ENCODE results near the gene TMOD4.
"Not testable (repeated sequence)": the region's sequence is repeated elsewhere in the genome, so short reads cannot be mapped to it uniquely, and the experiment has no call there.

TMOD4 gene

DNA sequence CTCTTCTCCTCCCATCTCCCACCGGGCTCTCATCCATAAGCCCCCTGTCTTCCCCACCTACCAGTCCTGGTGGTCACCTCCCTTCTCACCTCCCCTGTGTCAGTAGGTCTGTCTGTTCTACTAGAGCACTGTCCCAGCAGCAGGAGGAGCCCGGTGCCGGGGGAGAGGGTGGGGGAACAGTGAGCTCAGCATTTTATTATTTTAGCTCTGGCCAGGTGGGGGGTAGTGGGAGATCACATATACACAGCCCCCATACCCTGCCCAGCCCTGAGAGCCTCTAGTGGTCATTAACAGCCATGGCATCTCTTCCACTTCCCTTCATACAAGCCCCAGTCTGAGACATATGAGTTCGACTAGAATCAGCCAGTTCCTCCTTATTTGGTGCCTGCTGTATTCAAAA is at the start of gene TMOD4:
TMOD4 (minus strand) TSS at position 119 of the 400 bp plus-strand sequence. CDS start 1,106 bp downstream, outside the sequence.
- no peak for DNase-seq (ENCODE audit: low spot score)

DNA sequence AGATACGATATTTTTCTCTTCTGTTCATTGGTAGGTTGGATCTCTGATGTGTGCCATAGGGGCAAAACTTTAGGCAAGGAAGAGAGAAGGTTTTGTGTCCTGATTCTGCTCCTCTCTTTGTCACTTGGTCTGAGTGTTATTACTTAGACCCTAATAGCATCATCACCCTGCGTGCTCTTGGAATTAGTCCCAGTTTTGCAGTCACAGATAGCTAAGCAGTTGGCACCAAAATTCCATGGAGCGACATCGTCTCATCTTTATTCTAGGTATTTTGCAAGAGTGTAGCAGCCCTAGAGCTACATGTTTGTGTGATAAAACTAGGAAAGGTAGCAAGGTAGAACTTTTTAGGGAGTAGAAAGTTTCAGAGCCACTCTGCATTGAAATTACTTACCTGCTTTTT is 46.3 kb upstream of the TMOD4 start:
- peak; percentile 60 for DNase-seq (ENCODE audit: low spot score)

DNA sequence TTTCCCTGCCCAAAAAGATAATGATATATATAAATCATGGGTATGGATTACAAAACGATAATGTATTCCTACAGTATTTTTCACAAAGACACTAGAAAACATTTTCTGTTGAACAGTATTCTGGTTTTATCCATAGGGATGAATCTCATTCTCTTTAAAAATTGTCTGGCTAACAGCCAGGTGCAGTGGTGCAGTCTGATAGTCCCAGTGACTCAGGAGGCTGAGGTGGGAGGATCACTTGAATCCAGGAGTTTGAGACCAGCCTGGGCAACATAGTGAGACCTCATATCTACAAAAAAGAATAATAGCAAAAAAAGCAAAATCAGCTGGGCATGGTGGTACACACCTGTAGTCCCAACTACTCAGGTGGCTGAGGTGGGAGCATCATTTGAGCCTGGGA is 45.8 kb upstream of the TMOD4 start:
- DNase-seq (ENCODE audit: low spot score) = no peak

DNA sequence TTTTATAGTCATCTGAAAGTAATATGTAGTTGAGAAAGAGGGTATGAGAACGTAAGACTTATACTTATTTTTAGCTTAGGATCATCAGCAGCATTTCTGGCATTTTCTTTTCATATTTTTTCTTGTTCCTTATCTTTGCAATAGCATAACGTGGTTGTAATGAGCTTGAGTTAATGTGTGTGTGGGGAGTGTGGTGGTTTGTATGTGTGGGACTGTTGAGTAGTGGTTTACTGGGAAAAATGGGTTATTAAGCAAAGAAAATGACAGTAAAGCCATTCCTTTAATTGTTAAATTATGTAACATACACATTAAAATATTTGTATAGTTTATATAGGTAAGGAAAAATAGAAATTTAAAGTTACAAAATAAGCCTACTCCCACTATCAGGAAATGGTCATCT is 37.8 kb upstream of the TMOD4 start:
- no peak for DNase-seq (ENCODE audit: low spot score)

DNA sequence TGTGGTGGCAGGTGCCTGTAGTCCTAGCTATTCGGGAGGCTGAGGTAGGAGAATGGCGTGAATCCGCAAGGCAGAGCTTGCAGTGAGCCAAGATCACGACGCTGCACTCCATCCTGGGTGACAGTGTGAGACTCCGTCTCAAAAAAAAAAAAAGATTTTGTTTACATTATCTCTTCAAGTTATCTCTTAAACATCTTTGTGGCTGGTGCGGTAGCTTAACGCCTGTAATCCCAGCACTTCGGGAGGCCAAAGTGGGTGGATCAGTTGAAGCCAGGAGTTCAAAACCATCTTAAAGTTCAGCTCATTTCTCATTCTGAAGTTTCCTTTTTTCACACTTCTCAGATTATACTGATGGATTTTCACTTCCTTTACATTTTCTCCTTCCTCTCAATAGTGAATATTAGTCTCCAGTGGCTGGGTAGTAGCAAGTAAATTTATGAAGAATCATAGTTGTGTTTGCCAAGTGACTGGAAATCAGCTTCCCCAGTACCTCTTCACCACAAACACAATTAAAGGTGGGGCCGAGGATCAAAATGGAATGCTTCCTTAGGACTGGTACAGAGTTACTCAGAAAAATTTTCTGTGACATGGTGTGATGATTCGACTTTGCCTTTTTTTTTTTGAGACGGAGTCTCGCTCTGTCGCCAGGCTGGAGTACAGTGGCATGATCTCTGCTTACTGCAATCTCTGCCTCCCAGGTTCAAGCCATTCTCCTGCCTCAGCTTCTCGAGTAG is 36.4 kb upstream of the TMOD4 start:
- DNase-seq (ENCODE audit: low spot score) = no peak

DNA sequence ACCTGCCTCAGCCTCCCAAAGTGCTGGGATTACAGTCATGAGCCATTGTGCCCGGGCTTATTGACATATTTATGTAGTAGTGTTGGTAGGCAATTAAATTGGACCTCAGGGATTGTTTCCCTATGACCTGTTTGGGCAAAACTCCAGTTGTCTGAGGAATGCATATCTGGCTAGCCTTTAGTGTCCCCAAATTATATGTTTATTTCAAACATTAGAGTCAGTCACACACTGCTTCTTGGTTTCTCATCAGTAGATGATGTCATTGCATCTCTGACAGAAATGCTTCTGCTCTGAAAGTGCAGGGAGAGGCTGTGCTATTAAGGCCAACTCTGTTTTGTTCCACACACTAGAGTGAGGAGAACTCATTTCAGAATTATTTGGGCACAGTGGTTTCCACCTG is 35.0 kb upstream of the TMOD4 start:
- DNase-seq (ENCODE audit: low spot score) = no peak

DNA sequence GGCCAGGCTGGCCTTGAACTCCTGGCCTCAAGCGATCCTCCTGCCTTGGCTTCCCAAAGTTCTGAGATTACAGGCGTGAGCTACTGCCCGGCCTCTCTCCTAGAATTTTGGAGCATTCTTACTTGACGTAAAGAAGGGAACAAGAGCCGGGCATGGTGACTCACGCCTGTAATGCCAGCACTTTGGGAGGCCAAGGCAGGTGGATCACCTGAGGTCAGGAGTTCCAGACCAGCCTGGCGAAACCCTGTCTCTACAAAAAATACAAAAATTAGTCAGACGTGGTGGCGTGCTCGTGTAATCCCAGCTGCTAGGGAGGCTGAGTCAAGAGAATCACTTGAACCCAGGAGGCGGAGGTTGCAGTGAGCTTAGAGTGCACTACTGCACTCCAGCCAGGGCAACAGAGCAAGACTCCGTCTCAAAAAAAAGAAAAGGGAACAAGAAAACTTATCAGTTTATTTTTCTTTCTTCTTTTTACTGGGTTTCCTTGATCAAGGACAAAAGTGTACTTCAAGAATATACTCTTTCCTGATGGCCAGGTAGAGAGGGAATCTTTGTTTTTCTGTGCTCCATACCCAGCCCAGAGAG is 29.7 kb upstream of the TMOD4 start:
- not testable (repeated sequence) for DNase-seq (ENCODE audit: low spot score)

DNA sequence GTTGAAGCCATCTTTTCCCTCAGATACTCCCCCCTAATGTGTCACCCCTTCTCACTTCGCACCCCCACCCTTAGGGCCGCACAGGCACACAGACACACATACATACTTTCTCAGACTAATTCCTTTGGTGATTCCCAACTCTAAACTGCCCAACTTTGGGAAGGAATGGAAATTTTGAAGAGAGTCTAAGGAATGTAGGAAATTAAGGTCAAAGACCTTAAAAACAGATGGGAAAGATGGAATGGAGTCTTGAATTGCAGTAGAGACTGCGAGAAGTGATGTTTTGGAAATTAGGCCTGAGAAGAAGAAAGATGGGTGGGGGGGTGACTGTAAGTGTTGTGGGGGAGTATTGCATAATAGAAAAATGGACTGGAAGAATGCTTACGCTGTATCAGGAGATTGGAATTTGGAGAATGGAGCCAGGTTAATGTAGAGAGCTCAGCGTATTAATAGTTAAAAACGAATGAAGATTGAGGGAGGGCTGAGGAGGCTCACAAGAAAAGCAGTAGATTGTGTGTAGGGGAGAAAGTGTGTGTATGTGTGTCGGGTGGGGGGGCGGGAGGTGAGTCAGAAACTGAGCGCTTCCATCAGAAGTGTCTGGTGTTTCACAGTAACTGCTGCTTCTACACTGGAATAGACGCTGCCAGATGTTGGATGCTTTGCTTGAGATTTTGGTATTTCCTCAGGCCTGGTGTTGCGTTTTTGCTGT is 24.2 kb upstream of the TMOD4 start:
- DNase-seq (ENCODE audit: low spot score) = no peak

DNA sequence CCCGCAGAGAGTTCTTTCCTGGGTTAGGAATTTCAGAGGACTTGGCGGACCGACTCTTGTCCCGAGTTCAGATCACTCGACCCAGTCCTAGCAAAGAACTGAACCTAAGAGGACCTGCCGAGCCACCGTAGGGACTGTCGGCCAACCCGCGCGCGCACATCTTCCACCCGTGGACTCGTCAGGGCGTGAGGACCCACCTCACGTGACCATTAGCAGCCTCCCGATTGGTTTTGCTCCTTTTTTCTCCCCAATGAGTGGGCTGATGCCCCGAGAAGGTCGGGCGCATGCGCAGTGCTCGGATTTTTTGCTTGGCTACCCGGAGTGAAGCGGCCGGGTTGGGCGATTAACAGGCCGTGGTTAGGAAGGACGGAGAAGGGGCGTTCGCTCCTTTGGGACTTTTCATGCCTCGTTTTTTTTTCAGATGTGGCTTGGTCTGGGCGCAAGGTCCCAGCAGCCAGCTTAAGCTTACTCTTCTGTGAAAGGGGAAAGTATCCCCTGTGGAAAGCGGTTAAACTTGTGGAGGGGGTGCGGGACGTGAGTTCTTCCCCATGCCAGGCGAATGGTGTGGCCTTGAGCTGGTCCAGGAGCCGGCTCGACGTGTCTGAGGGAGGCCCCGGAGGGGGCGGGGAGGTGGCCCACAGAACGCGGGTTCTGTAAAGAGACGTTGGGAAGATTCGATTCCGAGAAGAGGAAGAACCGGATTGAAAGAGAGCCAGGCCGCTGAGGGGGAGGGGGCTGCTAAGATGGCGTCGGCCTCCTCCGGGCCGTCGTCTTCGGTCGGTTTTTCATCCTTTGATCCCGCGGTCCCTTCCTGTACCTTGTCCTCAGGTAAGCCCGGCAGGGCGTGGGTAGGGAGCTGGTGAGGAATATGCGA is 22.7 kb upstream of the TMOD4 start, which contains the start of gene PIP5K1A:
PIP5K1A (plus strand) TSS at position 299 of the 874 bp plus-strand sequence; CDS start at position 744, 445 bp downstream.
- DNase-seq (ENCODE audit: low spot score) = peak; percentile 99

DNA sequence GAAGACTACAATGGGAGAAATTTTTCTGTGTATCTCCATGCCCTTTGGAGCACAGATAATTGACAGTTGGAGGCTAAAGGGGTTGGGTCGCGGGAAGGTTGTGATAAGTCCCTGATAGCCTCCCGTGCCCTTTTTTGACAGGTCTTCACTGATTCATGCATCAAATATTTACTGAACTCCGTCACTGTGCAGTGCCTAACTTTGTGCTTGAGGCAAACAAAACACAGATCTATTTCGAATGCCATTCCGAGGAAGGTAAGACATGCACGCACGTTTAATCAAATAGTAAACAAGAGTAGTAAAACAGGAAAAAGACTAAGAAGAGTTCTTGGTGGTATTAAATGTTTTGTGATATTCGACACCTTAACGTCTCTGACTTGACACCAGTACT is 22.1 kb upstream of the TMOD4 start:
- DNase-seq (ENCODE audit: low spot score) = no peak

DNA sequence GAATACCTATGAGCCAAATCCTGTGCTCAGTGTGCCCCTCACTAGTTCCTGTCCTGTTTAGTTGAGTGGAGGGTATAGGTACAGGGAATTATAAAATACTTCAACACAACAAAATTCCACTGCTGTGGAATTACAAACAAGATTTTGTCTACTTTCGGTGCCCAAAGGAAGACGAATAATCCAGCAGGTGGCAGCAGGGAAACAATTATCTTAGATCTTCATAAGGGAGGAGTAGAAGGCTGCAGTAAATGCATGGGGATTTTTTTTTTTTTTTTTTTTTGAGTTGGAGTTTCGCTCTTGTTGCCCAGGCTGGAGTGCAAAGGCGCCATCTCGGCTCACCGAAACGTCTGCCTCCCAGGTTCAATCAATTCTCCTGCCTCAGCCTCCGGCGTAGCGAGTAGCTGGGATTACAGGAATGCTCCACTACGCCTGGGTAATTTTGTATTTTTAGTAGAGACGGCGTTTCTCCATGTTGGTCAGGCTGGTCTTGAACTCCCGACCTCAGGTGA is 20.6 kb upstream of the TMOD4 start:
- DNase-seq (ENCODE audit: low spot score) = peak; percentile 92

DNA sequence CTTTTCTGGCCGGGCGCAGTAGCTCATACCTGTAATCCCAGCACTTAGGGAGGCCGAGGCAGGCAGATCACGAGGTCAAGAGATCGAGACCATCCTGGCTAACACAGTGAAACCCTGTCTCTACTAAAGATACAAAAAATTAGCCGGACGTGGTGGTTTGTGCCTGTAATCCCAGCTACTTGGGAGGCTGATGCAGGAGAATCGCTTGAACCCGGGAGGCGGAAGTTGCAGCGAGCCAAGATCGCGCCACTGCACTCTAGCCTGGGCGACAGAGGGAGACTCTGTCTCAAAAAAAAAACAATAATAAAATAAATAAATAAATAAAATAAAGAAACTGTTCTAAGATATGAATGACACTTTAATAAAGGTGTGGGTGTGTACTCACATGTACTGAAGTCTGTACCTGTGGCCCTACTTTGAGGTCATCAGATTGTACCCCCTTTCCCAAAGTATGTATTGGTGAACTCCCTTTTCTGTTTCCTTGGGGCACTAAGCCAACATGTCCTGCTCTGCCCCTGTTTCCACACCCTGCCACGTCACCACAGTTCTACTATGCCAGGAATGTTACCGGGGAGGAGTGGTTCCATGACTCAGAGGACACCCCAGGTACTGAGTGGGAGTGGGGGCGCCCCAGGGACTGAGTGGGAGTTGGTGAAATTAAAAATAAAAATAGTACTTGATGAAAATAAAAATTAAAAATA is 19.3 kb upstream of the TMOD4 start:
- DNase-seq (ENCODE audit: low spot score) = not testable (repeated sequence)

DNA sequence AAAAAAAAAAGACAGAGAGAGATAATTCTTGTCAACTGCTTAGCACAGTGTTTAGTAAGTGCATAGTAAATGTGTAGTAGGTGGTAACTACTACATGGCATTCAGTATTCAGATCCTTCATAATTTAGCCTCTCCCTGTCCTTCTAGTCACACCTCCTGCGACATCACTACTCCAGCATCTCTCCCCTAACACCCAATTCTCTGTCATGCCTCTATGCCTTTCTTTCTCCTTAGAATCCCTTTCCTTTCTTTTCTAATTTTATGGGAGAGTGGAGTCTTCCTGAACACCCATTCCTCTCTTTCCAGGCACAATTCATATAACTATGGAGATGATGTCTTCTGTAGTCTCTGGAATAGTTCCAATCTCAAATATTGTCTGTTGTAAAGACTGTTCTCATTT is 18.1 kb upstream of the TMOD4 start:
- DNase-seq (ENCODE audit: low spot score) = no peak

DNA sequence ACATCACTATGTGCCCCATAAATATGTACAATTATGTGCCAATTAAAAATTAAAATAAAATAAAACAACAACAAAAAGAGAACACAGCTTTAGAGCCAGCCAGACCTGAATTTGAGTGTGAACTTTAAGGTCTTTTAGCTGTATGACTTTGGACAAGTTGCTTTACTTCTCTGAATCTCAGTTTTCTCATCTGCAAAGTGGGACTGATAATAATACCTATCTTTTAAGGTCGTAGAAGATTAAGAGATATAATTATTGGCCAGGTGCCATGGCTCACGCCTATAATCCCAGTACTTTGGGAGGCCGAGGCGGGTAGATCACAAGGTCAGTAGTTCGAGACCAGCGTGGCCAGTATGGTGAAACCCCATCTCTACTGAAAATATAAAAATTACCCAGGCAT is 17.5 kb upstream of the TMOD4 start:
- no peak for DNase-seq (ENCODE audit: low spot score)

DNA sequence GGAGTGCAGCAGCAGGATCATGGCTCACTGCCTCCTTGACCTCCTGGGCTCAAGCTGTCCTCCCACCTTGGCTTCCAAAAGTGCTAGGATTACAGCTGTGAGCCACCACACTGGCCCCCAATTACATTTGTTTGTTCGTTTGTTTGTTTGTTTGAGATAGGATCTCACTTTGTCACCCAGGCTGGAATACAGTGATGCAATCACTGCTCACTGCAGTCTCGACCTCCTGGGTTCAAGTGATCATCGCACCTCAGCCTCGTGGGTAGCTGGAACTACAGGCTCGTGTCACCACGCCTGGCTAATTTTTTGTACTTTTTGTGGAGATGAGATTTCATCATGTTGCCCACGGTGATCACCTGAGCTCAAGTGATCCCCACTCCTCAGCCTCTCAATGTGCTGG is 16.3 kb upstream of the TMOD4 start:
- no peak for DNase-seq (ENCODE audit: low spot score)

DNA sequence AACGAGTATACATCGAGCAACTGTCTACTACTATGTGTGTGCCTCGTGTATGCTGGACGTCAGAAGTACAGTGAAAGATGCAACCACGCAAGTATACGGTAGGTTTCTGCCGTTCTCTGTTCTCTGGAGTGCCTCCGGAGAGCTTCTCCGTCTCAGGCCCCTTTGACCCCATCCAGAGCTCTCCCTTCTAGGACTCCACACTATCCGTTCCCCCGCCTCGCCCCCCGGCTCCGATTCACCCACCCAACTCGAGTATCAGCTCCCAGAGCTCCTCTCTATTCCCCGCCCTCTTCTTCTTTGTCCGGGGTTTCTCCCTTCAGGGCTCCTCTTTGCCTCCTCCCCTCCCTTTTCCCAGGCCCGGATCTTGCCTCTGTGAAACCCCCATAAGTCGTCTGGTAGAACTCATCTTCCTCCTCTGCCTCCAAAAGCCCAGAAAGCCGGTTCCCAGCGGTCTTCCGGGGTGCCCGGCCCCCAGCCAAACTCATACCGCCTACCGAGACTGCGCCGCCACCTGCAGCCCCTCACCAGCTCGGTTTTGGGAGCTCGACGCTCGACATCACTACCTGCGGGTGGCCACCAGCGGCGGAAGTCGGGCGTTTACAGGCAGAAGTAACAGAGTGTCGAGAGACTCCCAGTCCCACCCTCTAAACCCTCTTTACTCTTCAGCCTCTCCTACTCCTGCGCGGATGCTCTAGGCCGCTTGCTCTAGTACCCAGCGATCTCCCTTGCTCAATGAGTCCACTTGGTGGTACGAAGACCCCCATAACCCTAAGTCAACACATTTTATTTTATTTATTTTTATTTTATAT is 14.1 kb upstream of the TMOD4 start, which contains the start of gene VPS72:
VPS72 (minus strand) TSS at position 561 of the 809 bp plus-strand sequence; CDS start at position 485, 76 bp downstream.
- DNase-seq (ENCODE audit: low spot score) = peak; percentile 93

DNA sequence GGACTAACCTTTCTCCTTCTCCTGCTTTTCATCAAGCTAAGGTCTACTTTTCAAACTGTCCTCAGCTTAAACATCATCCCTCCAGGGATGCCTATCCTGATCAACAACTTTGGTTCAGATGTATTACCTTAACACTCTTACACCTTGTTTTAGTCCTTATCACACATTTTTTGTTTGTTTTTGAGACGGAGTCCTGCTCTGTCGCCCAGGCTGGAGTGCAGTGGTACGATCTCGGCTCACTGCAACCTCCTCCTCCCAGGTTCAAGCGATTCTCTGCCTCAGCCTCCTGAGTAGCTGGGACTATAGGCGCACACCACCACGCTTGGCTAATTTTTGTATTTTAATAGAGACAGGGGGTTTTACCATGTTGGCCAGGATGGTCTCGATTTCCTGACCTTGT is 12.9 kb upstream of the TMOD4 start:
- not testable (repeated sequence) for DNase-seq (ENCODE audit: low spot score)

DNA sequence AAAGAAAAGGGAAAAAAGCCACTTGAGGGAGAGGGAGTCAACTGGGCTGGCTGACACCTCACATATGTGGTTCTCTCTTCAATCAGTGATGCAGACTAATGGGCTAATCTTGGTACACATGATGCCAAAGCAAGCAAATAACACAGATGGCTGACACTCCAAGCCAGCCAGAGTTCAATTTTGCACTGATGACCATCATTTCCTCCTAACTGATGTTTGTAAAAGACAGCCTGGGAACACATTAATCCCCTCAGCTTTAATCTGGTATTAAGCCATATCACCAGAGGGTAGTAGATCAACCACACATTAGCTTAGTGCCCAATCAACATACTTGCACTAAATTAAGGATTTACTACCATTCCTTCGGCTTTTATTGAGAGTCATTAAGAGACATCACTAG is 11.4 kb upstream of the TMOD4 start:
- DNase-seq (ENCODE audit: low spot score) = no peak

DNA sequence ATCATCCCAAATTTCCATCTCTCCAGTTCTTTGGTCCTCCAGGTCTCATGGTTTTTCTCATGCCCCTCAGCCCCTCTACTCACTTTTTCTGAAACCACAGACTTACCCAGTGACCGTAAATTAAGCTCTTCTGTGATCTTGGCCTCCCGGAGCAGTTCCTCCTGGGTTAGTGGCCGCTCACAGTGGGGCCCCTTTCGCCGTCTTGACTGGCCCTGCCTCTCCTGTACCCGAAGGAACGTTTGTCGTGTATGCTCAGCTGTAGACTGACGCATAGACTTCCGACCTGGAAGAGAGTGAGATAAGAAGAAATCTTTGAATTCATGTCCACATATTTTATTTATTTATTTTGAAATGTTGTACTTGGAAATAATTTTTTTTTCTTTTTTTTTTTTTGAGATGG is 8.4 kb upstream of the TMOD4 start:
- DNase-seq (ENCODE audit: low spot score) = no peak

DNA sequence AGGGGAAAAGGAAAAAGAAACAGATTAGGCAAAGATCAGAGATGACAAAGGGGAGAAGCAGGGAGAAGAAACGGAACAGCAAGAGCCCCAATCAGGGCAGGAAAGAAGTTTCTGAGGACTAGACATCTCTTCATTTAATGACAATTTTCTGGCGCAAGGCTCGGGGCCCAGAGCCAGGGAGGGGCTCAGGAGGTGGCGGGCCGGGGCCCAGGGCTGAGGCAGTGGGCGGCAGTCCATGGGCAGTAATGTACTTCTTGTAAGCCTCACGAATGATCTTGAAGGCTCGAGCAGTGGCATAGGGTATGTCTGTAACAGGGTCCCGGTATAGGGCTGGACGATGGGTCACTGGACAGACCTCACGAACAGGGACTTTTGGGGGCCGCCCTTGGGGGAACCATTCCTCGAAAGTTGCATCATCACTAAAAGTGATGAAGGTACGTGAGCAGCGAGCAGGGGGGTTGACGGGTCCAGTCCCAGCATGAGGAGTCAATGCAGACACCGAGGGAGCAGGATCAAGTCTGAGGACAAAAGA is 799 bp upstream of the TMOD4 start:
- DNase-seq (ENCODE audit: low spot score) = no peak

Measured in cerebellar cortex (tissue), 1 donor.